Panc1 (cell line): ENCODE measurements around the gene HLA-DPB1. TPM values are rescaled to one million over a fixed set of nuclear protein-coding genes. Genes with fewer than 3 reads are reported as not detected.

ENCODE experiments used
- ATAC-seq: fragments of 200-7000 bp; cut with Tn5 transposase; 2 replicates; pipeline ENCODE4 v1.9.1; 2020; ENCODE audit warnings: mild to moderate bottlenecking, moderate library complexity
- BruUV-seq: library from RNA; stranded (reverse); fragments of 400-500 nt; replicated peaks from 2 replicates; lab custom pipeline; 2021; lab: Mats Ljungman, UMichigan
- CTCF ChIA-PET: fragments of 300-600 bp; sonication (Branson Sonifier 250); formaldehyde crosslinking; loops from one replicate; lab custom pipeline; 2022; ENCODE audit warnings: antibody characterized with exemption; lab: Charles Lee
- POLR2A ChIA-PET: fragments of 300-600 bp; sonication (Branson Sonifier 250); formaldehyde crosslinking; loops from one replicate; lab custom pipeline; 2022; ENCODE audit warnings: antibody characterized with exemption; lab: Charles Lee
- DNase-seq: peaks from one replicate; pipeline ENCODE4 v3.0.0-alpha.2; 2010; ENCODE audit warnings: low read depth, low spot score
- H3K27ac ChIP-seq: 2 replicates; pipeline ENCODE4 v1.5.1; 2011; ENCODE audit warnings: mild to moderate bottlenecking, low read length, inconsistent platforms
- H3K27me3 ChIP-seq: fragments of 200-500 bp; sonication (Bioruptor generic); 2 replicates; pipeline ENCODE4 v1.6.0; 2014; ENCODE audit warnings: low read length, inconsistent platforms; ENCODE audit not compliant: control insufficient read depth, insufficient read depth
- H3K36me3 ChIP-seq: fragments of 200-500 bp; sonication (Bioruptor generic); 2 replicates; pipeline ENCODE4 v1.5.1; 2014; ENCODE audit warnings: inconsistent platforms, mild to moderate bottlenecking, low read length, moderate library complexity; ENCODE audit not compliant: control insufficient read depth, insufficient read depth
- H3K4me1 ChIP-seq: 2 replicates; pipeline ENCODE4 v1.5.1; 2011; ENCODE audit warnings: inconsistent platforms, mild to moderate bottlenecking, low read length, moderate library complexity; ENCODE audit not compliant: control insufficient read depth, insufficient read depth
- H3K4me3 ChIP-seq, 2 experiments: 2 replicates each; pipeline ENCODE4 v1.5.1; 2011 to 2012; ENCODE audit warnings: low read depth in 2 of 2, low read length in 2 of 2, mild to moderate bottlenecking in 2 of 2, inconsistent platforms in 1 of 2, moderate library complexity in 1 of 2
- H3K9me3 ChIP-seq: fragments of 200-500 bp; sonication (Bioruptor generic); 2 replicates; pipeline ENCODE4 v1.5.1; 2014; ENCODE audit warnings: low read depth, mild to moderate bottlenecking, inconsistent platforms, low read length, moderate library complexity; ENCODE audit not compliant: control insufficient read depth, insufficient read depth
- CTCF ChIP-seq: fragments of 450-650 bp; IDR thresholded peaks from 2 replicates; pipeline ENCODE4 v1.5.1; 2017; ENCODE audit warnings: mild to moderate bottlenecking
- POLR2AphosphoS5 ChIP-seq: IDR thresholded peaks from 2 replicates; pipeline ENCODE4 v1.6.1; 2012; ENCODE audit warnings: mild to moderate bottlenecking, low read depth, low read length, moderate library complexity
- REST ChIP-seq, 2 experiments: IDR thresholded peaks; 2 replicates each; pipeline ENCODE4 v1.6.1; 2011 to 2012; ENCODE audit warnings: low read depth in 2 of 2, control low read depth in 1 of 2, low read length in 1 of 2, mild to moderate bottlenecking in 1 of 2, moderate library complexity in 1 of 2; ENCODE audit not compliant: insufficient read depth in 1 of 2
- SIN3A ChIP-seq: IDR thresholded peaks from 2 replicates; pipeline ENCODE4 v1.6.1; 2012; ENCODE audit warnings: low read depth, mild to moderate bottlenecking, low read length, moderate library complexity, borderline replicate concordance; ENCODE audit not compliant: insufficient read depth
- TCF7L2 ChIP-seq: IDR thresholded peaks from 2 replicates; pipeline ENCODE4 v1.6.1; 2011; ENCODE audit warnings: mild to moderate bottlenecking, low read depth, low read length, inconsistent platforms
- in situ Hi-C: cut with HindIII; loops from 2 replicates; pipeline ENCODE4 v1.10.0; 2016; ENCODE audit warnings: low sequenced_read_pairs, low pct_unique_long_range_greater_than_20kb
- intact Hi-C: fragments of 100-400 bp; cut with micrococcal nuclease; formaldehyde crosslinking; loops from one replicate; pipeline ENCODE4 v1.10.0; 2022; ENCODE audit not compliant: unreplicated experiment
- total RNA-seq: library from RNA; stranded (reverse); gene quantifications from one replicate; pipeline ENCODE4 v1.2.1, GENCODE V29; 2021; ENCODE audit not compliant: unreplicated experiment

Gene HLA-DPB1
- total RNA-seq, 1 experiment from 2014 or later = 0.64 TPM

GRCh38 chr6:33107641-33108040, 31.9 kb downstream of the HLA-DPB1 start:
- no peak overlapping the region for H3K27ac ChIP-seq
- ATAC-seq (no peak), DNase-seq (no peak)
- no peak overlapping the region for H3K4me3 ChIP-seq
- H3K9me3 ChIP-seq = no peaks in the 10 kb centered on the region
- ChIA-PET POLR2A (no interaction called here), CTCF (no interaction called here)
- H3K4me1 ChIP-seq = no peaks in the 10 kb centered on the region
- peaks cover 25% of the 10 kb centered on the region for H3K27me3 ChIP-seq
- no TSS peak for BruUV-seq
- TF ChIP-seq TCF7L2 (no peak), SIN3A (no peak), REST (IDR thresholded peaks at IDR 0.05; ENCODE audit: insufficient read depth in 1 of 2, low read depth in 2 of 2, low read length in 1 of 2) (no peak), CTCF (no peak), POLR2AphosphoS5 (no peak)
- in situ Hi-C loops = no loop called here
- intact Hi-C loops = no loop called here
- H3K36me3 ChIP-seq = no peaks in the 10 kb centered on the region

GRCh38 chr6:33108307-33108706, 32.5 kb downstream of the HLA-DPB1 start:
- intact Hi-C loops (no loop called here), in situ Hi-C loops (no loop called here)
- no peaks in the 10 kb centered on the region for H3K36me3 ChIP-seq
- H3K27me3 ChIP-seq = peaks cover 25% of the 10 kb centered on the region
- DNase-seq (no peak), ATAC-seq (no peak)
- no peak overlapping the region for H3K4me3 ChIP-seq
- H3K4me1 ChIP-seq = no peaks in the 10 kb centered on the region
- ChIA-PET CTCF (no interaction called here), POLR2A (no interaction called here)
- no peaks in the 10 kb centered on the region for H3K9me3 ChIP-seq
- no TSS peak for BruUV-seq
- no peak overlapping the region for H3K27ac ChIP-seq
- TF ChIP-seq CTCF (no peak), SIN3A (no peak), TCF7L2 (no peak), REST (IDR thresholded peaks at IDR 0.05; ENCODE audit: insufficient read depth in 1 of 2, low read depth in 2 of 2, low read length in 1 of 2) (no peak), POLR2AphosphoS5 (no peak)
